Activated naive CD4-positive, alpha-beta T cell treated with Interleukin-2 at 50 U/mL for 16 hours (primary cell): ENCODE results near the gene BNIP3.
"Not testable (repeated sequence)": the region's sequence is repeated elsewhere in the genome, so short reads cannot be mapped to it uniquely, and the experiment has no call there.

Experiments
- DNase-seq: peaks from one replicate; pipeline ENCODE4 v3.0.0-alpha.2; 2020

Gene BNIP3

DNA sequence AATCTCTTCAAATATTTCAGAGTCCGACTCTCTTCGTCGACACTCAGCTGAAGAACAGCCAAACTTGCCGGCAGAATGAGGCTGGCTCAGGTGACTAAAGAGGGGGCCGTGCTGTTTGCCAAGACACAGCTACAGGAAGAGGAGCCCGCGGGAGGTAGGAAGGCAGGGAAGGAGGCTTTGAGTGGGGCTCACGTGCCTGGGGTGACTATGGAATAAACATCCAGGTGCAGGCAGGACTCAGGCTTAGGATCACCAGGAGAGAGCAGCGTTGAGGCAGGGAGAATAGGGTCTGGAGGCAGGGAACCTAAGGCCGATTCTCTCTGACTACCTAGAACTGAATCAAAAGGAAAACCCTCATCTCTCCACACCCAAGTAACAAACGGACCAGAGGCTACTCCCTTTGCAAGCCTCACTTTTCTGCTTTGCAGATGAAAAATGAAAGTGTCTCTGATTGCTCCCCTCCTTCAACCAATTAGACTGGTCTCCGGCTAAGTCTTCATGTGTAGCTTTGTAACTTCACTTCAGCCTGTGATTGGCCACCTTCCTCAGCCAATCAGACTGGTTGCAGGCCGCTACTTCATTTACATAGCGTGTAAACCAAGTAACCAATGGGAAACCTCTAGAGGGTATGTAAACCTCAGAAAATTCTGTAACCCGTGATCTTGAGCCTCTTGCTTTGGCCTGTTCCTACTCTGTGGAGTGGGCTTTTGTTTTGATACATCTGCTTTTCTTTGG is 19.7 kb upstream of the BNIP3 start:
- no peak for DNase-seq

DNA sequence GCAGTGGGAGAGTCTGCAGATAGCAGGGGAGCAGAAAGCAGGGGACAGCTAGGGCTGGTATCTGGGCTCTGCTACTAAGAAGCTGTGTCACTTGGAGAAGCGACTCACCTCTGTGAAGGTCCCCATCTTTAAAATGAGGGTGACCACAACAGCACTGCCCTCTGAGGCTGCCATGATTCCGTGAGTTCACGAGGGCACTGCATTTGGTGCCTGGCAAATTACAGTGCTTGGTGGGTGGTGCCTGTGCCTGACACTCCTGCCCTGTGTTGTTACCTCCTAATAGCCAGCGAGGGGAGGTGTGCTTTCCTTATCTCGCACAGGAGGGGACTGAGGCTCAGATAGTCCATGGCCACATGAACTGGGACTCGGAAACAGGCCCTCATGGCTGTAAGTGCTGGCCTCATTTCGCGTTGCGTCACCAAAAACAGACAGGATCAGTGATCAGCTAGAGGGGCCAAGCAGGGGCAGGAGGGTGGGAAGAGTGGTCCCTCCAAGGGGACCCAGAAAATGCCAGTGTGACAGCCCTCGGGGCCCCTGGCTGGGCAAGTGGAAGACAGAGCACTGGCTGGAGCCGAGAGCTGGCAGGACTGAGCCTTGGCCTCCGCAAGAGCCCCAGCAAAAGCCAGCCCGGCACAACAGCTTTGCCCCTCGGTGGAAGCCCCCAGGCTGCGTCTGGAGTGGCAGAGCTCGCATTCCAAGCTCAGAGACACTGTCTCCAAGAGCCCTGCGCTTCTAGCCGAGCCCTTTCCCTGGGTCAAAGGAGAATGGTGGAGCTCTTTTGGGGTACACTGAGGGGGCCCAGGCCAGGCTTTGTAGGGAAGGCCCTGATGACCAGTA is 17.3 kb upstream of the BNIP3 start:
- DNase-seq, result no peak

DNA sequence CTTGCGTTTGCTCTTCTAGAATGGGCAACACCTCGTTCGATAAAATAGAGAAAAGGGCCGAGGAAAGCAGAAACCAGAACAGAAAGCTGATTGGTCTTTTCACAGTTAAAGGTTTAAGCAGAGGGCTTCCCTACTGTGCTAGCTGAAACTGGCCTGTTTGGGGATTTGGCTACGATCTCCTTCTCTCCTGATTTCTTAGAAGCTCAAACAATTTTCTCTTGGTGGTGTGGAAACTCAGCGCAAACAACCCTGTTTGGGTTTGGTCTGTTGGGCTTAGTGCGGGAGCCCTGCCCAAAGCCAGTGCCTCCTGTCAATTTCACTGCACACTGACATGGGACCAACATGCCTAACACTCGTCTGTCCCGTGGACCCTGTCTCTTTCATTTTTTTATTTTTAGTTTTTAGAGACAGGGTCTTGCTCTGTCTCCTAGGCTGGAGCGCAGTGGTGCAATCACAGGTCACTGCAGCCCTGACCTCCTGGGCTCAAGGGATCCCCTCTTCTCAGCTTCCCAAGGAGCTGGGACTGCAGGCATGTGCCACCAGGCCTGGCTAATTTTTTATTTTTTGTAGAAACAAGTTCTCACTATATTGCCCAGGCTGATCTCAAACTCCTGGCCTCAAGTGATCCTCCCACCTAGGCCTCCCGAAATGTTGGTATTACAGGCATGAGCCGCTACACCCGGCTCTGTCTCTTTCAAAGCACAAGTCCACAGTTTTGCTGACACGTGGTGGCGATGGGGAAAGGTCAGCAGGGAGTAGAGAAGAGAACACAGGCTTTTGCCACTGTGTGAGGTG is 16.5 kb upstream of the BNIP3 start:
- no peak for DNase-seq

DNA sequence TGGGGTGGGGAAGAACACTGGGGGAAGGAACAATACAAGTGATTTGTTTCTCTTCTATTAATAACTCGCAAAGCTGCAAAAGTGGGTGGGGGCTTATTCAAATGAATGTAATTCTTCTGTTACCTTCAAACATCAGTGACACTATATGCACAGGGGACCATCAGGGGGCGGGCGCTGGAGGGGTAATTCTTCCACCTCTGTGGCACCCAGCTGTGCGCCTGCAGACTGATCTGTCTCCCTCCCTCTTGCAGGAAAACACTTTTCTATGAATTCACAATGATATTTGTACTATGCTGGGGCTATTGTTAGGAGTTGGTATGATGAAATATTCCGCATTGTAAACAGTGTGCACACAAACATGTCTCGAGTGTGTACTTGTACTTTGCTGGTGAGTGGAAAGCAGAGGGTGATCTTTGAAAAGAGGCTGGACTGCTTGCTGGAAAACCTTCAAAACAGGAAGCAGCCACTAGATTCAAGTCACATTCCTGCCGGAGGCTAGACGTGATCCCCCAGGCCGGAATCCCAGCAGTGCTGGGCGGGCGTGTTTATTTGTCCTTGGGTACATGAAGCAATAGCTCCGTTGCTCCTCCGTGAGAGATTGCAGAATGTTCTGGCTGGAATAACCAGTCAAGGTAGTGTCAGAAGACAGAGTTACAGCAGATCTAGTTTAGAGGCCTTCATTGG is 15.8 kb upstream of the BNIP3 start:
- no peak for DNase-seq

DNA sequence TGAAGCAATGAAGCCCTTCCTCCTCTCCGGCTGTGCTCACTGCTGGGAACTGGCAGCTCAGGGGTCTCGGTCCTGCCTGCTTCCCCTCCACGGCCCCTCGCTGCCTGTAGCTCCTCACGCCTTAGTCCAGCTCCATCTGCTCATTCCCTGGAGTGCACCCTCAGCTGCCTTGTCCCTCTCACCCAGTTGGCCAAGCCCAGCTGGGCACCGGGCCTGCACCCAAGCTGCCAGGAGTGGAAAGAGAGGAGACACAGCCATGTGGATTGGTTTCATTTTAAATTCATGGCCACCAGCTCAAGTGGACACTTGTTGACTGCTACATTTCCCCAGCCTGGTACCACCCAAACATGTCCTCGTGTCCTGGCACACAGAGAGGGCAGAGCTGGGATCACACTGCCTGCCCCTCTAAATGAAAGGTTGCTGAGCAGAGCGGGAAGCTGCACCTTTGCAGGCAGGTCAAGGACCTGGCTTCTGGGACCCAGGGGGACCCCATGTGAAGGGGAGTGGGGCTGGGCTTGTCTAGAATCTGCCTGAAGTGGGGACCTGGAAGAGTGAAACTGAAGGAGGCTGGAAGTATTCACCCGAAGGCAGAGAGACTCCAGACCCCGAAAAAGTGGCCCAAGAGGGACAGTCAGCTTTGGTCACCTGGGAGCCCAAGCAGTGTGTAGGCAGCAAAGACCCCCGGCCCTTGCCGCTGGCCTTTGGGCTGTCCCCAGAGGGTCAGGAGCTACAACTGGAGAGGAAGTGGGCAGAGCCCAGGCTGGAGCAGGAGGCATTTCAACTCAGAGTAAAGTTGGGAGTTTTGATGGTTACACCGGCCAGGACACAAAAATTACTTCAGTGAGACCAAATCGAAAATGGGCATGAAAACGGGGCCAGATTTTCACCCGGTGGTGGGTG is 15.0 kb upstream of the BNIP3 start:
- DNase-seq, result no peak

DNA sequence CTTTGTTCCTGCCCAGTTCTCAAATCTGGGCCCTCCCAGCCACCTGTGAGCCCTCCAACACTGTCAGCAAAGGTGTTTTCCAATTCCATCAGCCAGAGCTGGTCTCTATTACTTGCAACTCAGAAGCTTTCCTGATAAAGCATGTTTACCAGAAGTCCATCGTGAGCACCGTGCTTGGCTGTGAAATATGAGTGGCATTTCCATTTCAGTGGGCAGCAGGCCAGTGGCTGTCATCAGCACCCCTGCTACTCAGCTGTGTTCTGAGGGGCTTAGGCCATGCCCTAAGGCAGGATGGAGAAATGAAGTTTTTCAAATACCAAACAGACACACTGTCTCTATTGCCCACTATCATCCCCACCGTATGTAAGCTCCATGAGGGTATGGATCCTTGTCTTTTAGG is 12.7 kb upstream of the BNIP3 start:
- DNase-seq, result no peak

DNA sequence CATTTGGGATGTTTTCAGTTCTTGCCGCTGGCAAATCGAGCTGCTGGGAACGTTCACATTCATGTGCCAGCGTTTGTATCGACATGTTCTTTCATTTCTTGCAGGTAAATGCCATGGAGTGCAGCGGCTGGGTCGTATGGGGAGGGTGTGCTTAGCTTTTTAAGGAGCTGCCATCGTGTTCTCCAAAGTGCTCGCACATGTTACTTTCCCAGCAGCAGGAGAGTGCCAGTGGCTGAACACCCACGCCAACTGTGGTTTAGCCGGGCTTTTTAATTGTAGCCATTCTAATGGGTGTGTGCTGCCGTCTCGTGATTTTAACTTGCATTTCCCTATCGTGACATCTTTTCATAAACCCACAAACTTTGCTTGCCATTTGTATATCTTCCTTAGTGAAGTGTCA is 11.6 kb upstream of the BNIP3 start:
- DNase-seq, result no peak

DNA sequence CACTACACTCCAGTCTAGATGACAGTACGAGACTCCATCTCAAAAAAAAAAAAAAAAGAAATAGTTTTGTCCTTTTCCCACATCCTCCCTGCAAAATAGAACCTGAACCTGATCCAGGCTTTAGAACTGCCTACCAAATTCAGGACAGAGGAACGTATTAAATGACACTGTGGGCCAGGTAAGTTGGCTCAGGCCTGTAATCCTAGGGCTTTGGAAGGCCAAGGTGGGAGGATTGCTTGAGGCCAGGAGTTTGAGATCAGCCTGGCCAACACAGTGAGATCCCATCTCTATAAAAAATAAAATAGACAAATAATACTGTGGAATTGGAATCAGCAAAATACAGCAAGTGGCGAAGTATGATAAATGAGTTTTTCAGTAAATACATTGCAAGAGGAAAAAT is 10.0 kb upstream of the BNIP3 start:
- no peak for DNase-seq

DNA sequence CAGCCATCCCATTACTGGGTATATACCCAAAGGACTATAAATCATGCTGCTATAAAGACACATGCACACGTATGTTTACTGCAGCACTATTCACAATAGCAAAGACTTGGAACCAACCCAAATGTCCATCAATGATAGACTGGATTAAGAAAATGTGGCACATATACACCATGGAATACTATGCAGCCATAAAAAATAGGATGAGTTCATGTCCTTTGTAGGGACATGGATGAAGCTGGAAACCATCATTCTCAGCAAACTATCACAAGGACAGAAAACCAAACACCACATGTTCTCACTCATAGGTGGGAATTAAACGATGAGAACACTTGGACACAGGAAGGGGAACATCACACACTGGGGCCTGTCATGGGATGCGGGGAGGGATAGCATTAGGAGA is 6.1 kb upstream of the BNIP3 start:
- DNase-seq, result not testable (repeated sequence)

DNA sequence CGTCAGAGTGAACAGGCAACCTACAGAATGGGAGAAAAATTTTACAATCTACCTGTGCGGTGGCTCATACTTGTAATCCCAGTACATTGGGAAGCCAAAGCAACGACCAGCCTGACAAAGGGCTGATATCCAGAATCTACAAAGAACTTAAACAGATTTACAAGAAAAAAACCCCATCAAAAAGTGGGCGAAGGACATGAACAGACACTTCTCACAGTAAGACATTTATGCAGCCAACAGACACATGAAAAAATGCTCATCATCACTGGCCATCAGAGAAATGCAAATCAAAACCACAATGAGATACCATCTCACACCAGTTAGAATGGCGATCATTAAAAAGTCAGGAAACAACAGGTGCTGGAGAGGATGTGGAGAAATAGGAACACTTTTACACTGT is 5.6 kb upstream of the BNIP3 start:
- not testable (repeated sequence) for DNase-seq

DNA sequence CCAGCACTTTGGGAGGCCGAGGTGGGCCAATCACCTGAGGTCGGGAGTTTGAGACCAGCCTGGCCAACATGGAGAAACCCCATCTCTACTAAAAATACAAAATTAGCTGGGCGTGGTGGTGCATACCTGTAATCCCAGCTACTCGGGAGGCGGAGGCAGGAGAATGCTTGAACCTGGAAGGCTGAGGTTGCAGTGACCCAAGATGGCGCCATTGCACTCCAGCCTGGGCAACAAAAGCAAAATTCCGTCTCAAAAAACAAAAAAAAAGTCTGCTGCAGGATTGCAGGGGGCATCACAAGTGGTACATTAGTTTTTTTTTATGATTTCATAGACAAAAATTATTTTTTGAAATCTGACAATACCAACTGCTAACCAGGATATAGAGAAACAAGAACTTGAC is 5.1 kb upstream of the BNIP3 start:
- DNase-seq, result not testable (repeated sequence)

DNA sequence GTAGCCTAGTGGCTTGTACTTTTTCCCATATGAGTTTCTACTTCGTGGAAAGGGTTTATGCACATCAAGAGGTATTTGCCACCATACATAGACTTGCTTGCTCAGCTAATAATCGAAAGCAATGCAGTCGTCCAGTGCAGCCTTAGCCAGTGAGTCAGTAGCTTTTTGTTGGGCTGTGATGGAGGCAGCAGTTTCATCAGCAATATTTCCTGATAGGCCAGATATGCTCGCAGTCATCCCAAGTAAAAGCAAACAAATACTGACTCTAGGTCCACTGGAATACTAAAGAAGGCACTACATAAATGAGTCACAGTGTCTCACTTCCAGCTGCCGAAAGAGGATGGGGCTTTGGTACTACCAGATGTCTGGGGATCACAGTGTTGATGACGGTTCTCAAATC is 2.1 kb upstream of the BNIP3 start:
- DNase-seq, result no peak

DNA sequence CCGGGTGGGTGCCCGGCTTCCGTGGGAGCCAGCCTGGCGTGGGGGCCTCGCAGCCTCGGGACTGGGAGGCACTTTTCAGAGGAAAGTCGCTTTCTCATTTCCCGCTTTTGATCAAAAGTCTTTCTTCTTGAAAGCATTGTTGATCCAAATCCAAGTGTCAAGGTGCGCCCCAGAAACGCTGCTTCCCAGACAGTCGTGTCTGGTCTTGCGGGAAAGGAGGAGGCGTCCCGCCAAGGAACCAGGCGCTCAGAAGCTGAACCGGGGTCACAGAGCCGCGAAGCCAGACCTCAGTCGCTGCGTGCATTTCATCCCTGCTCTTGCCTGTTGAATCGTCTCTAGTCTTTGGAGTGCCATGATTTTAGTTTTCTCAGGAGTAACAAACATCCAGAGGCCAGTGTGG is 1.1 kb upstream of the BNIP3 start:
- no peak for DNase-seq

DNA sequence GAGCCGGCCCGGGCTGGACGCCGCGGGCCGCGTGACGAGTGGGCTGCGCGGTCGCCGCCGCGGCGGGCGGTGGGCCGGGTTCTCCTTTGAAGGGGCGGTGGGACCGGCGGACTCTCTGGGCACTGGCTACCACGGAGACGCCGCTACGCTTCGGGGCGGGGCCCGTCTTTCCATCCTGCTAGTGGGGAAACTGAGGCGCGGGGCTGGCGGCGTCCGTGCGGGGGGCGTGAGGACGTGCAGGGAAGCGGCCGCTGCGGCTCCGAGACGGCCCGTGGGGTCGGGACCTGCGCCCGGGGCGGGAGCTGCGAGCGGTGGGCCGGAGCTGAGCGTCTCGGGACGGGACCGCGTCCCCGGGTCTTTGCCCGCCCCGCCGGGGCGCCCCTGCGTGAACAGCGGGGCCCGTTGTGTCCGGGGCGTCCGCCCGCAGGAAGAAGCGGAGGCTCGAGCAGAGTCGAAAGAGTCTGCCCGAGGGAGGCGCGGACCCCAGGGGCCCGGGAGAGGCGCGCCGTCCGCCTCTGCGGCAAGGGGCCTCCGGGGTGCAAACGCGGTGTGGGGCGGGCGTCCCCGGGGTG is 548 bp upstream of the BNIP3 start:
- no peak for DNase-seq

DNA sequence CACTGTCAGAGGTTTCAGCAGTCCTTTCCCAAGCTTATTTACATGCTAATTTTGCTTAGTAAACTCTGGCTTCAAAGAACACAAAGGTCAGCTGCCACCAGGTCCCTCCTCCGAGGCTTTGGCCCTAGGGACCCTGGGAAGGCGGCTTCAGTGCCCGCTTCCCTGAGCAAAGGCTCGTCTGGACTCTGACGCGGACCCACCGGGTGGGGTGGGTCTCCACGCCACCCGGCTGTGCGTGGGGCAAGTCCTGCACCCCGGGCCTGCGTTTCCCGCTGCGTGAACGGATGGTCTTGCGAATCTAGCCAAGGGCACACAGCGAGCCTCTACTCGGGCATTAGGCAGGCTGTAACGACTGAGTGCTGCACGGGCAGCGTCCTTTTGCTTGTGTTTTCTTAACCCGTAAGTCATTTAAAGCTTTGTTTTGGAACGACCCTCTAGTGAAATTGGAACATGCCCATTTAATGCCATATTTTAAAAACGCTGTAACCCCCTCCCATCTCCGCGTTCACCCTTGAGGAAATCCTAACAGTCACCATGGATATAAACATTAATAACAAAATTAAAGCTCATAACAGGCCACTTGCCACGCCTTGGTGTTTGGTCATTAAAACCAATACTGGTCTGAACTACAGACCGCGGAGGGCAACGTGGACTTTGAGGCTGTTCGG is 828 bp downstream of the BNIP3 start:
- DNase-seq, result no peak

DNA sequence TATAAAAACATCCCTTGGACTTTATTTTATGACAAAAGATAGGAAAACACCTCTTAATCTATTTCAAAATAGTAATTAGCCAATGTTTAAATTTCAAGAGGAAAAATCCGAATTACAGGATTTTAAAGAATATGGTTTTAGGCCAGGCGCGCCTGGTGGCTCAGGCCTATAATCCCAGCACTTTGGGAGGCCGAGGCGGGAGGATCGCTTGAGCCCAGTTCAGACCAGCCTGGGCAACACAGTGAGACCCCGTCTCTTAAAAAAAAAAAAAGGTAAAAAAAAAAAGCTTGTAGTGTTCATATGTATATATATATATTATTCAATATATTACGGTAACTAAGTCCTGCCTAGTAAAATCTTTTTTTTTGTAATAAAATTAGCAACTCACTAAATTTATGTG is 1.4 kb downstream of the BNIP3 start:
- DNase-seq, result no peak

DNA sequence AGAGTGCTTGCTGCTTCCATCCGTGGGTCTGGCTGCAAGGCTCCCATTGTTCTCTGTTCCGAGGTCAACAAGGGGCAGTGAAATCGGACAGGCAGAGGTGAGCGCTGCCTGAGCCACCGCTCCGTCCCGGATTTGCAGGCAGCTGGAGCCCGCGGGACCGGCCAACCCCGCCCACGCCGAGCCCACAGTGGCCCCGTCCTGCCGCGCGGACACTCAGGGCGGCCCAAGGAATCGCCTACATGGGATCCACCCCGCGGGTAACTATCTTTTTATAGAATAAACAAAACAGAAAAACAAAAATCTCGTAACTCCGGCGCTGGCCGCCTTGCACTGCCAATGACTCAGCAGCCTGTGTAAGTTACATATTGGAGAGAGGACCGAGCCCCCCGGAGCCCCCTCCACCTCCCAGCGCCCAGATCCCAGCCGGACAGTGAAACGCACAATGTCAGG is 1.9 kb downstream of the BNIP3 start:
- no peak for DNase-seq

DNA sequence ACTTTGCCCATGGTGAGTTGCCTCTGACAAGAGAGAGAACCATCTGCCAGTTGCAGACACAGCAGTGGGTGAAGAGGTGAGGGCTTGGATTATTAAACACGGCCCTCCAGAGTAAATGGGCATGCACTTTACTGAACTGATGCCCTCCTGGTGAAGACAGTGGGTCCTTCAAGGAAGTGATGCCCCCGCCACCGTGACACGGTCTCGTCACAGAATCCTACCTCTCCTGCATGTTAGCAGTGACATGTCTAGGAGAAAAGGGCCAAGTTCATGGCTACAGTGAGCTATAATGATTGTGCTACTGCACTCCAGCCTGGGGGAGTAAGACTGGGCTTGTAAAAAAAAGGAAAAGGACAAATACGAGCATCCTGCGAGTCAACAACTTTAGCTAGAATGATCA is 2.4 kb downstream of the BNIP3 start:
- no peak for DNase-seq

DNA sequence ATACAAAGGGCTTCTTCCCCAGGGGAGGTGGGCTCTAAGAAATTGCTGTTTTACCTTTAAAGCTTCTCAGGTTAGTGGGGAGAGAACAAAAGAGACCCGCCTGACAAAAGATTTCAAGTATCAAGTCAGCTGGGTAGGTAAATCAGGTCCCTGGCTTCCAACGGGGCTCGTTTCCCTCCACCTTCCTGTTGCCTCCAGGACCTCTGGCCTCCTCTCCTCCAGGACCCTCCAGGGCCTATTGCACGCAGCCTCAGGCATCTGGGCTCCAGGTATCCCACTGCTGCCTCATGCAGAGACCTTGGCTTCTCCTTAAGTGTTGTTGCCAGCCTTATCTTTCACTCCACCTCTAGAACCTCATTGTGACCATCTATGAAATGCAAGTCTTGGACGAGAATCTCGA is 2.9 kb downstream of the BNIP3 start:
- DNase-seq, result no peak

DNA sequence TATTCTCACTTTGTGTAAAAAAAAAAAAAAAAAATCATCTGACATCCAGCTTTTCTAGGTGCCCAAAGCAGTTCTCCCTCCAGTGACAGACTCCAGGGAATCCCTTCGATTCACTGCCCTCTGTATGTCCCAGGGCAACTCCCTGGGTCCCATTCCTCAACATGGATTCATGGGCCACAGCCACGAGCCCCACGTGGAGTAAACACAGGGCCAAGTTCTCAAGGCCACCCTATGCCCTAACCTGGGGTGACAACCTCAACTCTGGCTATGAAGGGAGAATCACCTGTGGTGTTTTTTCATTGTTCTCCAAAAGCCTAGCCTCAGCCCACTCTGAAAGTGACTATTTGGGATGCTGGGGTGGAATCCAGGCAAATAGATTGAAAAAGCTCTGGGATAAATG is 3.4 kb downstream of the BNIP3 start:
- DNase-seq, result no peak
